IMR-90 (cell line): ENCODE measurements around the gene THBS1.

Source experiments
- POLR2A ChIP-seq: IDR thresholded peaks from 2 replicates; pipeline ENCODE4 v1.6.1; 2012; ENCODE audit warnings: mild to moderate bottlenecking, low read depth, low read length
- SMC3 ChIP-seq: fragments of 150-350 bp; IDR thresholded peaks from 2 replicates; pipeline ENCODE4 v1.6.1; 2016; ENCODE audit warnings: low read depth, mild to moderate bottlenecking, antibody characterized with exemption, low read length, moderate library complexity
- TF ChIP-seq, protein P1 (sequence below): conservative IDR thresholded peaks from 2 replicates; pipeline ENCODE4 v1.5.1; 2012; ENCODE audit warnings: mild to moderate bottlenecking, low read depth, low read length, improper control_type of control experiment

- TF ChIP-seq POLR2A (no peak), SMC3 (no peak)
- TF ChIP-seq, protein P1, sequence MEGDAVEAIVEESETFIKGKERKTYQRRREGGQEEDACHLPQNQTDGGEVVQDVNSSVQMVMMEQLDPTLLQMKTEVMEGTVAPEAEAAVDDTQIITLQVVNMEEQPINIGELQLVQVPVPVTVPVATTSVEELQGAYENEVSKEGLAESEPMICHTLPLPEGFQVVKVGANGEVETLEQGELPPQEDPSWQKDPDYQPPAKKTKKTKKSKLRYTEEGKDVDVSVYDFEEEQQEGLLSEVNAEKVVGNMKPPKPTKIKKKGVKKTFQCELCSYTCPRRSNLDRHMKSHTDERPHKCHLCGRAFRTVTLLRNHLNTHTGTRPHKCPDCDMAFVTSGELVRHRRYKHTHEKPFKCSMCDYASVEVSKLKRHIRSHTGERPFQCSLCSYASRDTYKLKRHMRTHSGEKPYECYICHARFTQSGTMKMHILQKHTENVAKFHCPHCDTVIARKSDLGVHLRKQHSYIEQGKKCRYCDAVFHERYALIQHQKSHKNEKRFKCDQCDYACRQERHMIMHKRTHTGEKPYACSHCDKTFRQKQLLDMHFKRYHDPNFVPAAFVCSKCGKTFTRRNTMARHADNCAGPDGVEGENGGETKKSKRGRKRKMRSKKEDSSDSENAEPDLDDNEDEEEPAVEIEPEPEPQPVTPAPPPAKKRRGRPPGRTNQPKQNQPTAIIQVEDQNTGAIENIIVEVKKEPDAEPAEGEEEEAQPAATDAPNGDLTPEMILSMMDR, result no peak
Observed at GRCh38 chr15:39618063-39618823, 37.4 kb downstream of the THBS1 start.
